ENCODE measurements around the gene PPARG. TPM values are rescaled to one million over a fixed set of nuclear protein-coding genes. Genes with fewer than 3 reads are reported as not detected.

The PPARG gene
- total and polyA plus RNA-seq, 4 donors: 5.2 to 15.7 (median 7.0) TPM

GRCh38 chr3:12423918-12424630 is 135.2 kb downstream of the PPARG start:
- H3K4me3 ChIP-seq (ENCODE audit: low read depth in 1 of 3, low read length in 3 of 3): no peak overlapping the region
- peaks cover 12 to 22% (median 16%) of the 10 kb centered on the region in 4 donors for H3K4me1 ChIP-seq (ENCODE audit: control insufficient read depth in 4 of 4, insufficient read depth in 4 of 4, low read length in 3 of 4)
- WGBS: 39% methylated on average over 6 of the region's 6 CpGs
- no peaks in the 10 kb centered on the region for H3K9me3 ChIP-seq (ENCODE audit: control insufficient read depth in 4 of 4, low read length in 3 of 4)
- peak; percentile 17 to 71 for TF ChIP-seq HNF4A (conservative IDR thresholded peaks at IDR 0.05)
- peak; percentile 22 for TF ChIP-seq MAX (IDR thresholded peaks at IDR 0.05)
- TF ChIP-seq NR2F2 (IDR thresholded peaks at IDR 0.05): no peak
- no peak for TF ChIP-seq GABPA (IDR thresholded peaks at IDR 0.05 in 1 of 2, conservative IDR thresholded peaks at IDR 0.05 in 1 of 2)
- TF ChIP-seq FOXA1 (IDR thresholded peaks at IDR 0.05): no peak
- peak; percentile 23 for TF ChIP-seq FOXA2 (IDR thresholded peaks at IDR 0.05)
- no peak for TF ChIP-seq SP1 (IDR thresholded peaks at IDR 0.05)
- TF ChIP-seq HNF4G (IDR thresholded peaks at IDR 0.05): no peak
- peak; percentile 30 for TF ChIP-seq YY1 (IDR thresholded peaks at IDR 0.05)
- TF ChIP-seq, protein P1, sequence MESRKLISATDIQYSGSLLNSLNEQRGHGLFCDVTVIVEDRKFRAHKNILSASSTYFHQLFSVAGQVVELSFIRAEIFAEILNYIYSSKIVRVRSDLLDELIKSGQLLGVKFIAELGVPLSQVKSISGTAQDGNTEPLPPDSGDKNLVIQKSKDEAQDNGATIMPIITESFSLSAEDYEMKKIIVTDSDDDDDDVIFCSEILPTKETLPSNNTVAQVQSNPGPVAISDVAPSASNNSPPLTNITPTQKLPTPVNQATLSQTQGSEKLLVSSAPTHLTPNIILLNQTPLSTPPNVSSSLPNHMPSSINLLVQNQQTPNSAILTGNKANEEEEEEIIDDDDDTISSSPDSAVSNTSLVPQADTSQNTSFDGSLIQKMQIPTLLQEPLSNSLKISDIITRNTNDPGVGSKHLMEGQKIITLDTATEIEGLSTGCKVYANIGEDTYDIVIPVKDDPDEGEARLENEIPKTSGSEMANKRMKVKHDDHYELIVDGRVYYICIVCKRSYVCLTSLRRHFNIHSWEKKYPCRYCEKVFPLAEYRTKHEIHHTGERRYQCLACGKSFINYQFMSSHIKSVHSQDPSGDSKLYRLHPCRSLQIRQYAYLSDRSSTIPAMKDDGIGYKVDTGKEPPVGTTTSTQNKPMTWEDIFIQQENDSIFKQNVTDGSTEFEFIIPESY (IDR thresholded peaks at IDR 0.05): no peak
- peak; percentile 60 to 86 for TF ChIP-seq RXRA (IDR thresholded peaks at IDR 0.05)
- TF ChIP-seq, protein P2, sequence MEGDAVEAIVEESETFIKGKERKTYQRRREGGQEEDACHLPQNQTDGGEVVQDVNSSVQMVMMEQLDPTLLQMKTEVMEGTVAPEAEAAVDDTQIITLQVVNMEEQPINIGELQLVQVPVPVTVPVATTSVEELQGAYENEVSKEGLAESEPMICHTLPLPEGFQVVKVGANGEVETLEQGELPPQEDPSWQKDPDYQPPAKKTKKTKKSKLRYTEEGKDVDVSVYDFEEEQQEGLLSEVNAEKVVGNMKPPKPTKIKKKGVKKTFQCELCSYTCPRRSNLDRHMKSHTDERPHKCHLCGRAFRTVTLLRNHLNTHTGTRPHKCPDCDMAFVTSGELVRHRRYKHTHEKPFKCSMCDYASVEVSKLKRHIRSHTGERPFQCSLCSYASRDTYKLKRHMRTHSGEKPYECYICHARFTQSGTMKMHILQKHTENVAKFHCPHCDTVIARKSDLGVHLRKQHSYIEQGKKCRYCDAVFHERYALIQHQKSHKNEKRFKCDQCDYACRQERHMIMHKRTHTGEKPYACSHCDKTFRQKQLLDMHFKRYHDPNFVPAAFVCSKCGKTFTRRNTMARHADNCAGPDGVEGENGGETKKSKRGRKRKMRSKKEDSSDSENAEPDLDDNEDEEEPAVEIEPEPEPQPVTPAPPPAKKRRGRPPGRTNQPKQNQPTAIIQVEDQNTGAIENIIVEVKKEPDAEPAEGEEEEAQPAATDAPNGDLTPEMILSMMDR (IDR thresholded peaks at IDR 0.05; ENCODE audit: low read depth, low read length, missing input control): no peak
- TF ChIP-seq JUND (IDR thresholded peaks at IDR 0.05): peak in 1 of 2 donors; percentile 64
- TF ChIP-seq RAD21 (IDR thresholded peaks at IDR 0.05): peak; percentile 18 to 19
- no peak for TF ChIP-seq ATF3 (IDR thresholded peaks at IDR 0.05)
- no peak for TF ChIP-seq EGR1 (IDR thresholded peaks at IDR 0.05; ENCODE audit: low read depth in 2 of 2)
- TF ChIP-seq TAF1 (conservative IDR thresholded peaks at IDR 0.05): no peak
- peak; percentile 97 for TF ChIP-seq REST (IDR thresholded peaks at IDR 0.05)
- no peaks in the 10 kb centered on the region for H3K27me3 ChIP-seq (ENCODE audit: control insufficient read depth in 4 of 4, insufficient read depth in 4 of 4, low read length in 3 of 4)
- no peak overlapping the region for H3K9ac ChIP-seq (ENCODE audit: low read depth in 1 of 2, low read length in 2 of 2)
- no peaks in the 10 kb centered on the region for H3K36me3 ChIP-seq (ENCODE audit: control insufficient read depth in 4 of 4, insufficient read depth in 3 of 4, low read depth in 1 of 4, low read length in 3 of 4)
- DNase-seq (ENCODE audit: low spot score): no peak
- no peak overlapping the region for H3K27ac ChIP-seq (ENCODE audit: low read depth in 1 of 2, low read length in 2 of 2)
